Sciatic nerve (tissue), 2 donors: Measurements from ENCODE around the gene CD8B2. TPM values are rescaled to one million over a fixed set of nuclear protein-coding genes. Genes with fewer than 3 reads are reported as not detected.
"Not testable (repeated sequence)": the region's sequence is repeated elsewhere in the genome, so short reads cannot be mapped to it uniquely, and the experiment has no call there.

Experiments used
- ATAC-seq: fragments of 200-7000 bp; cut with Tn5 transposase; one replicate; pipeline ENCODE4 v1.9.1; 2020; ENCODE audit warnings: mild to moderate bottlenecking, moderate library complexity
- DNase-seq: peaks from one replicate; pipeline ENCODE4 v3.0.0-alpha.2; 2020; ENCODE audit warnings: low spot score
- intact Hi-C: fragments of 100-400 bp; cut with DNase I; formaldehyde crosslinking; loops from one replicate; pipeline ENCODE4 v1.14.2; 2022
- total RNA-seq: library from RNA; stranded (reverse); fragmentation: NEBNext Ultra II Directional; extraction: Animal tissue kit (Norgen Biotek cat#: 25700); gene quantifications from one replicate; pipeline ENCODE4 v1.2.1, GENCODE V29; 2021
- donor health status: DM: no; HTN: no; CAD: no.
- donor health status: DM: no; HTN: no; CAD: no.

Gene CD8B2
- not detected for total RNA-seq

- intact Hi-C loops, DNase-seq: not testable (repeated sequence)
- peak; percentile 22 for ATAC-seq
Observed at GRCh38 chr2:106486551-106487385, at the start of gene CD8B2. TSS of gene CD8B2 (plus strand) at chr2:106487364. CDS start at chr2:106487427, 63 bp downstream.

- DNase-seq, ATAC-seq, intact Hi-C loops: not testable (repeated sequence)
Observed at GRCh38 chr2:106461882-106462281, 25.3 kb upstream of the CD8B2 start.

- intact Hi-C loops, DNase-seq, ATAC-seq: not testable (repeated sequence)
Observed at GRCh38 chr2:106467516-106467915, 19.6 kb upstream of the CD8B2 start.

GRCh38 chr2:106468107-106468506 is 19.1 kb upstream of the CD8B2 start, which contains the start of gene RGPD3:
TSS of gene RGPD3 (minus strand) at chr2:106468413. CDS start at chr2:106468288, 125 bp downstream.
- intact Hi-C loops, ATAC-seq, DNase-seq: not testable (repeated sequence)

- intact Hi-C loops, ATAC-seq: not testable (repeated sequence)
- DNase-seq = peak; percentile 72
Observed at GRCh38 chr2:106470658-106471057, 16.5 kb upstream of the CD8B2 start.

- ATAC-seq, intact Hi-C loops, DNase-seq: not testable (repeated sequence)
Observed at GRCh38 chr2:106477647-106478046, 9.5 kb upstream of the CD8B2 start.

- DNase-seq, intact Hi-C loops, ATAC-seq: not testable (repeated sequence)
Observed at GRCh38 chr2:106479563-106479962, 7.6 kb upstream of the CD8B2 start.

GRCh38 chr2:106487386-106488191 is 425 bp downstream of the CD8B2 start:
- ATAC-seq, intact Hi-C loops, DNase-seq: not testable (repeated sequence)

- intact Hi-C loops, ATAC-seq, DNase-seq: not testable (repeated sequence)
Observed at GRCh38 chr2:106489701-106490100, 2.5 kb downstream of the CD8B2 start.

GRCh38 chr2:106492399-106492798 is 5.2 kb downstream of the CD8B2 start:
- ATAC-seq, DNase-seq, intact Hi-C loops: not testable (repeated sequence)

- intact Hi-C loops, DNase-seq: not testable (repeated sequence)
- ATAC-seq = peak; percentile 75
Observed at GRCh38 chr2:106492913-106493312, 5.7 kb downstream of the CD8B2 start.

GRCh38 chr2:106498549-106498948 is 11.4 kb downstream of the CD8B2 start:
- ATAC-seq, DNase-seq, intact Hi-C loops: not testable (repeated sequence)

- intact Hi-C loops, DNase-seq, ATAC-seq: not testable (repeated sequence)
Observed at GRCh38 chr2:106500350-106500749, 13.2 kb downstream of the CD8B2 start.

GRCh38 chr2:106502351-106502750 is 15.2 kb downstream of the CD8B2 start:
- DNase-seq, intact Hi-C loops, ATAC-seq: not testable (repeated sequence)

- DNase-seq, ATAC-seq, intact Hi-C loops: not testable (repeated sequence)
Observed at GRCh38 chr2:106504192-106504591, 17.0 kb downstream of the CD8B2 start.

- ATAC-seq, DNase-seq, intact Hi-C loops: not testable (repeated sequence)
Observed at GRCh38 chr2:106504787-106505186, 17.6 kb downstream of the CD8B2 start.

GRCh38 chr2:106506002-106506687 is 19.0 kb downstream of the CD8B2 start:
- ATAC-seq, intact Hi-C loops, DNase-seq: not testable (repeated sequence)

GRCh38 chr2:106508660-106509373 is 21.7 kb downstream of the CD8B2 start:
- ATAC-seq, DNase-seq, intact Hi-C loops: not testable (repeated sequence)
